ENCODE results near the gene STAB2.

STAB2 gene

GRCh38 chr12:103583008-103583407 lies 4.1 kb upstream of the STAB2 start:
- DNase-seq (ENCODE audit: low read depth, low spot score): no peak
- H3K27ac ChIP-seq: no peak overlapping the region

- no peak for DNase-seq (ENCODE audit: low read depth, low spot score)
- no peak overlapping the region for H3K27ac ChIP-seq
Observed at GRCh38 chr12:103586132-103586531, 941 bp upstream of the STAB2 start.

GRCh38 chr12:103588680-103589079 lies 1.6 kb downstream of the STAB2 start:
- no peak for DNase-seq (ENCODE audit: low read depth, low spot score)
- H3K27ac ChIP-seq: no peak overlapping the region

- no peak overlapping the region for H3K27ac ChIP-seq
- DNase-seq (ENCODE audit: low read depth, low spot score): no peak
Observed at GRCh38 chr12:103589517-103589916, 2.4 kb downstream of the STAB2 start.

GRCh38 chr12:103590271-103590670 lies 3.2 kb downstream of the STAB2 start:
- H3K27ac ChIP-seq: no peak overlapping the region
- DNase-seq (ENCODE audit: low read depth, low spot score): no peak

- DNase-seq (ENCODE audit: low read depth, low spot score): no peak
- no peak overlapping the region for H3K27ac ChIP-seq
Observed at GRCh38 chr12:103596981-103597380, 9.9 kb downstream of the STAB2 start.

GRCh38 chr12:103599274-103599673 lies 12.2 kb downstream of the STAB2 start:
- DNase-seq (ENCODE audit: low read depth, low spot score): no peak
- no peak overlapping the region for H3K27ac ChIP-seq

GRCh38 chr12:103600967-103601728 lies 14.1 kb downstream of the STAB2 start:
- no peak for DNase-seq (ENCODE audit: low read depth, low spot score)
- no peak overlapping the region for H3K27ac ChIP-seq

GRCh38 chr12:103620395-103620794 lies 33.3 kb downstream of the STAB2 start:
- DNase-seq (ENCODE audit: low read depth, low spot score): no peak
- no peak overlapping the region for H3K27ac ChIP-seq

GRCh38 chr12:103623716-103624115 lies 36.6 kb downstream of the STAB2 start:
- no peak overlapping the region for H3K27ac ChIP-seq
- DNase-seq (ENCODE audit: low read depth, low spot score): no peak

- no peak overlapping the region for H3K27ac ChIP-seq
- DNase-seq (ENCODE audit: low read depth, low spot score): no peak
Observed at GRCh38 chr12:103626498-103626897, 39.4 kb downstream of the STAB2 start.

- H3K27ac ChIP-seq: no peak overlapping the region
- DNase-seq (ENCODE audit: low read depth, low spot score): no peak
Observed at GRCh38 chr12:103627189-103627855, 40.2 kb downstream of the STAB2 start.

GRCh38 chr12:103632554-103633216 lies 45.6 kb downstream of the STAB2 start:
- no peak overlapping the region for H3K27ac ChIP-seq
- peak; percentile 10 for DNase-seq (ENCODE audit: low read depth, low spot score)

GRCh38 chr12:103634732-103635131 lies 47.7 kb downstream of the STAB2 start:
- DNase-seq (ENCODE audit: low read depth, low spot score): no peak
- no peak overlapping the region for H3K27ac ChIP-seq

- H3K27ac ChIP-seq: no peak overlapping the region
- no peak for DNase-seq (ENCODE audit: low read depth, low spot score)
Observed at GRCh38 chr12:103635419-103635818, 48.3 kb downstream of the STAB2 start.

- H3K27ac ChIP-seq: no peak overlapping the region
- DNase-seq (ENCODE audit: low read depth, low spot score): no peak
Observed at GRCh38 chr12:103637021-103637420, 49.9 kb downstream of the STAB2 start.

- no peak overlapping the region for H3K27ac ChIP-seq
- DNase-seq (ENCODE audit: low read depth, low spot score): no peak
Observed at GRCh38 chr12:103637429-103637828, 50.4 kb downstream of the STAB2 start.

- DNase-seq (ENCODE audit: low read depth, low spot score): no peak
- no peak overlapping the region for H3K27ac ChIP-seq
Observed at GRCh38 chr12:103639983-103640382, 52.9 kb downstream of the STAB2 start.

- DNase-seq (ENCODE audit: low read depth, low spot score): no peak
- no peak overlapping the region for H3K27ac ChIP-seq
Observed at GRCh38 chr12:103640410-103640809, 53.3 kb downstream of the STAB2 start.

GRCh38 chr12:103640831-103641230 lies 53.8 kb downstream of the STAB2 start:
- H3K27ac ChIP-seq: no peak overlapping the region
- DNase-seq (ENCODE audit: low read depth, low spot score): no peak

GRCh38 chr12:103642240-103642864 lies 55.3 kb downstream of the STAB2 start:
- no peak for DNase-seq (ENCODE audit: low read depth, low spot score)

More at GRCh38 chr12:103642240-103642864, 55.3 kb downstream of the STAB2 start:
- H3K27ac ChIP-seq: no peak overlapping the region

All from epithelial cell of prostate (primary cell).